Type B pancreatic cell (in vitro differentiated cells): ENCODE data around the gene CIB1. TPM values are rescaled to one million over a fixed set of nuclear protein-coding genes. Genes with fewer than 3 reads are reported as not detected.

Experiments
- DNase-seq: peaks from one replicate; pipeline ENCODE4 v3.0.0; 2021; ENCODE audit warnings: mixed read lengths; ENCODE audit not compliant: unreplicated experiment; ENCODE audit errors: extremely low spot score
- H3K27ac Mint-ChIP-seq: 2 replicates; pipeline ENCODE4 v1.8.0; 2021; ENCODE audit warnings: mild to moderate bottlenecking, mixed read lengths
- H3K27me3 Mint-ChIP-seq: 2 replicates; pipeline ENCODE4 v1.8.0; 2021; ENCODE audit warnings: mixed read lengths
- H3K36me3 Mint-ChIP-seq: 2 replicates; pipeline ENCODE4 v1.8.0; 2021; ENCODE audit warnings: mixed read lengths
- H3K4me1 Mint-ChIP-seq: one replicate; pipeline ENCODE4 v1.8.0; 2021; ENCODE audit warnings: mixed read lengths; ENCODE audit not compliant: unreplicated experiment
- H3K4me3 Mint-ChIP-seq: 2 replicates; pipeline ENCODE4 v1.8.0; 2021; ENCODE audit warnings: mild to moderate bottlenecking, mixed read lengths
- H3K9me3 Mint-ChIP-seq: 2 replicates; pipeline ENCODE4 v1.8.0; 2021; ENCODE audit warnings: mixed read lengths
- CTCF ChIP-seq: fragments of 200-600 bp; sonication (generic); conservative IDR thresholded peaks from 2 replicates; pipeline ENCODE4 v1.5.0; 2021; ENCODE audit warnings: antibody characterized with exemption, mild to moderate bottlenecking
- total RNA-seq: library from RNA; stranded (reverse); gene quantifications from 2 replicates; pipeline ENCODE4 v1.2.1, GENCODE V29; 2021; ENCODE audit warnings: low replicate concordance

CIB1 gene
- total RNA-seq, 1 donor from 2014 or later, result 31.6 TPM

GRCh38 chr15:90266485-90266884 lies 32.7 kb upstream of the CIB1 start:
- TF ChIP-seq CTCF, result no peak
- Mint-ChIP-seq H3K9me3 (no peaks in the 10 kb centered on the region), H3K4me3 (peak overlapping the region; percentile 98), H3K27me3 (no peaks in the 10 kb centered on the region), H3K4me1 (peaks cover 31% of the 10 kb centered on the region), H3K27ac (peak overlapping the region; percentile 97), H3K36me3 (peaks cover 24% of the 10 kb centered on the region)
- no peak for DNase-seq

GRCh38 chr15:90266061-90266431 lies 32.3 kb upstream of the CIB1 start:
- Mint-ChIP-seq H3K27me3 (no peaks in the 10 kb centered on the region), H3K27ac (peak overlapping the region; percentile 97), H3K4me3 (peak overlapping the region; percentile 98), H3K4me1 (peaks cover 28% of the 10 kb centered on the region), H3K9me3 (no peaks in the 10 kb centered on the region), H3K36me3 (peaks cover 20% of the 10 kb centered on the region)
- no peak for DNase-seq
- no peak for TF ChIP-seq CTCF

GRCh38 chr15:90265271-90266060 lies 31.7 kb upstream of the CIB1 start, which contains the start of gene NGRN:
TSS of gene NGRN (plus strand) at chr15:90265672. CDS start at chr15:90265713, 41 bp downstream.
- TF ChIP-seq CTCF, result no peak
- peak within 1 kb of the TSS; percentile 97 for H3K27ac Mint-ChIP-seq
- H3K27me3 Mint-ChIP-seq, result no peaks in the 10 kb centered on the region
- DNase-seq, result peak; percentile 89
- no peaks in the 10 kb centered on the region for H3K9me3 Mint-ChIP-seq
- peaks cover 26% of the 10 kb centered on the region for H3K4me1 Mint-ChIP-seq
- peaks cover 17% of the 10 kb centered on the region for H3K36me3 Mint-ChIP-seq
- peak within 1 kb of the TSS; percentile 98 for H3K4me3 Mint-ChIP-seq

- Mint-ChIP-seq H3K4me1 (peaks cover 20% of the 10 kb centered on the region), H3K27me3 (no peaks in the 10 kb centered on the region), H3K36me3 (peaks cover 10% of the 10 kb centered on the region), H3K9me3 (no peaks in the 10 kb centered on the region), H3K27ac (peak overlapping the region; percentile 97), H3K4me3 (peak overlapping the region; percentile 98)
- no peak for DNase-seq
- no peak for TF ChIP-seq CTCF
Observed at GRCh38 chr15:90264671-90265070, 30.9 kb upstream of the CIB1 start.

GRCh38 chr15:90262426-90262825 lies 28.7 kb upstream of the CIB1 start:
- no peak for DNase-seq
- H3K4me1 Mint-ChIP-seq, result peaks cover 7% of the 10 kb centered on the region
- no peaks in the 10 kb centered on the region for H3K9me3 Mint-ChIP-seq
- no peak for TF ChIP-seq CTCF
- H3K27ac Mint-ChIP-seq, result no peak overlapping the region
- H3K4me3 Mint-ChIP-seq, result peak overlapping the region; percentile 1
- H3K36me3 Mint-ChIP-seq, result no peaks in the 10 kb centered on the region
- H3K27me3 Mint-ChIP-seq, result no peaks in the 10 kb centered on the region
